A549 (cell line): ENCODE measurements around the gene NOC4L. TPM values are rescaled to one million over a fixed set of nuclear protein-coding genes. Genes with fewer than 3 reads are reported as not detected.

Source experiments
- ATAC-seq, 2 experiments: fragments of 200-7000 bp in 1 of 2; fragments of >200 bp in 1 of 2; cut with Nextera tagmentation in 1 of 2; cut with Tn5 transposase in 1 of 2; 3 replicates each; pipeline versions ENCODE4 v1.8.0 to v1.9.1; 2018 to 2020; ENCODE audit warnings: mild to moderate bottlenecking in 1 of 2, moderate library complexity in 1 of 2
- CTCF ChIA-PET: fragments of 300-600 bp; sonication (Branson Sonifier 250); formaldehyde crosslinking; extraction: SDS; loops from one replicate; lab custom pipeline; 2021; ENCODE audit warnings: antibody characterized with exemption, inconsistent platforms; lab: Yijun Ruan, JAX
- POLR2A ChIA-PET: fragments of 350-600 bp; formaldehyde crosslinking; extraction: SDS; loops from one replicate; lab custom pipeline; 2021; ENCODE audit warnings: antibody characterized with exemption, inconsistent platforms; lab: Yijun Ruan, JAX
- DNase-seq, 2 experiments: peaks; one replicate each; pipeline versions ENCODE4 v3.0.0 to v3.0.0-alpha.2; 2011 to 2016; ENCODE audit warnings: low read depth in 1 of 2, low spot score in 1 of 2
- FAIRE-seq: peaks from 2 replicates; lab custom pipeline; 2011; peaks lifted over from hg19 to GRCh38; lab: Jason Lieb, UNC
- H3K27ac ChIP-seq, 2 experiments: fragments of >200 bp; sonication (Bioruptor Twin); formaldehyde crosslinking; 3 replicates each; pipeline ENCODE4 v1.5.1; 2016 to 2017
- H3K4me1 ChIP-seq: fragments of >200 bp; sonication (Bioruptor Twin); formaldehyde crosslinking; 3 replicates; pipeline ENCODE4 v1.6.1; 2016
- H3K4me2 ChIP-seq: fragments of >200 bp; sonication (Bioruptor Twin); formaldehyde crosslinking; 3 replicates; pipeline ENCODE4 v1.6.1; 2016
- H3K4me3 ChIP-seq: fragments of >200 bp; sonication (Bioruptor Twin); formaldehyde crosslinking; 3 replicates; pipeline ENCODE4 v1.5.1; 2016
- H3K9me3 ChIP-seq: fragments of >200 bp; sonication (Bioruptor Twin); formaldehyde crosslinking; 3 replicates; pipeline ENCODE4 v1.6.1; 2016
- CBX8 ChIP-seq: fragments of 200-600 bp; sonication (generic); IDR thresholded peaks from 2 replicates; pipeline ENCODE4 v1.6.1; 2016
- CHD2 ChIP-seq: fragments of 150-350 bp; IDR thresholded peaks from 2 replicates; pipeline ENCODE4 v1.6.1; 2014; ENCODE audit warnings: low read length; ENCODE audit not compliant: partially characterized antibody
- ESRRA ChIP-seq: fragments of 150-350 bp; IDR thresholded peaks from 2 replicates; pipeline ENCODE4 v1.6.1; 2014; ENCODE audit warnings: mild to moderate bottlenecking, low read length, borderline replicate concordance
- FOSL2 ChIP-seq, 2 experiments: fragments of 450-650 bp in 1 of 2; fragments of >200 bp in 1 of 2; sonication (Bioruptor Twin) in 1 of 2; formaldehyde crosslinking; IDR thresholded peaks; 2 replicates each; pipeline versions ENCODE4 v1.5.0 to v1.6.1; 2016 to 2020; ENCODE audit warnings: mild to moderate bottlenecking in 1 of 2, moderate library complexity in 1 of 2
- FOXS1 ChIP-seq: fragments of 250-450 bp; sonication (Bioruptor Pico); IDR thresholded peaks from 2 replicates; pipeline ENCODE4 v1.5.0; 2020; ENCODE audit warnings: mild to moderate bottlenecking, moderate library complexity
- MAZ ChIP-seq: fragments of 150-350 bp; IDR thresholded peaks from 2 replicates; pipeline ENCODE4 v1.6.1; 2014; ENCODE audit warnings: antibody characterized with exemption, low read depth, low read length, borderline replicate concordance
- MYC ChIP-seq: IDR thresholded peaks from 2 replicates; pipeline ENCODE4 v1.6.1; 2012; ENCODE audit warnings: mild to moderate bottlenecking, inconsistent platforms, low read length, improper control_type of control experiment, borderline replicate concordance
- NFE2L2 ChIP-seq: fragments of 150-350 bp; conservative IDR thresholded peaks from 2 replicates; pipeline ENCODE4 v1.6.1; 2014; ENCODE audit warnings: low read length
- POLR2AphosphoS2 ChIP-seq: conservative IDR thresholded peaks from 2 replicates; pipeline ENCODE4 v1.6.1; 2012; ENCODE audit warnings: low read length, improper control_type of control experiment, inconsistent platforms
- TFCP2L1 ChIP-seq: fragments of 250-450 bp; sonication (Bioruptor Pico); IDR thresholded peaks from 2 replicates; pipeline ENCODE4 v1.5.0; 2021; ENCODE audit warnings: mild to moderate bottlenecking
- TP53 ChIP-seq: fragments of 250-450 bp; sonication (Bioruptor Pico); IDR thresholded peaks from 2 replicates; pipeline ENCODE4 v1.5.0; 2021; ENCODE audit warnings: mild to moderate bottlenecking, moderate library complexity
- ZFP36 ChIP-seq: fragments of 450-650 bp; IDR thresholded peaks from 2 replicates; pipeline ENCODE4 v1.6.1; 2014; ENCODE audit warnings: borderline replicate concordance; ENCODE audit not compliant: partially characterized antibody
- ZSCAN20 ChIP-seq: fragments of 250-450 bp; sonication (Bioruptor Pico); IDR thresholded peaks from 2 replicates; pipeline ENCODE4 v1.8.0; 2022; ENCODE audit warnings: mild to moderate bottlenecking, moderate library complexity
- WGBS: methylation state at CpG from one replicate; pipeline ENCODE4 v1.1.6; 2017; ENCODE audit errors: missing lambda C conversion rate; 5-methylcytosine and 5-hydroxymethylcytosine counted together
- polyA plus RNA-seq, 4 experiments: library from polyadenylated mRNA; depleted of rRNA in 3 of 4; stranded (reverse); fragments of >200 nt; fragmentation: RNase III in 1 of 4; extraction: RNeasy Plus Mini Kit Qiagen cat#74134 plus additional on column Dnase treatment in 1 of 4; gene quantifications; 2 replicates in 3 of 4; 3 replicates in 1 of 4; pipeline ENCODE4 v1.2.3, GENCODE V29; 2011 to 2017
- TF ChIP-seq, protein P1 (sequence below): fragments of >200 bp; sonication (Bioruptor Twin); formaldehyde crosslinking; IDR thresholded peaks from 3 replicates; pipeline ENCODE4 v1.5.1; 2016
- TF ChIP-seq, protein P2 (sequence below): IDR thresholded peaks from 2 replicates; pipeline ENCODE4 v1.6.1; 2012; ENCODE audit warnings: low read depth, borderline replicate concordance
- TF ChIP-seq, protein P3 (sequence below): fragments of 200-600 bp; sonication (generic); IDR thresholded peaks from 2 replicates; pipeline ENCODE4 v1.6.1; 2016; ENCODE audit warnings: antibody characterized with exemption, mild to moderate bottlenecking, moderate library complexity
- TF ChIP-seq, protein P4 (sequence below): fragments of 250-450 bp; sonication (Bioruptor Pico); IDR thresholded peaks from 2 replicates; pipeline ENCODE4 v1.5.0; 2020; ENCODE audit warnings: low read depth, mild to moderate bottlenecking, moderate library complexity
- TF ChIP-seq, protein P5 (sequence below): fragments of 450-650 bp; IDR thresholded peaks from 2 replicates; pipeline ENCODE4 v1.6.1; 2014; ENCODE audit warnings: antibody characterized with exemption

The NOC4L gene
- polyA plus RNA-seq, 2 of the 4 experiments (the other 2 are of a cell fraction): 12.1 to 34.1 TPM

DNA sequence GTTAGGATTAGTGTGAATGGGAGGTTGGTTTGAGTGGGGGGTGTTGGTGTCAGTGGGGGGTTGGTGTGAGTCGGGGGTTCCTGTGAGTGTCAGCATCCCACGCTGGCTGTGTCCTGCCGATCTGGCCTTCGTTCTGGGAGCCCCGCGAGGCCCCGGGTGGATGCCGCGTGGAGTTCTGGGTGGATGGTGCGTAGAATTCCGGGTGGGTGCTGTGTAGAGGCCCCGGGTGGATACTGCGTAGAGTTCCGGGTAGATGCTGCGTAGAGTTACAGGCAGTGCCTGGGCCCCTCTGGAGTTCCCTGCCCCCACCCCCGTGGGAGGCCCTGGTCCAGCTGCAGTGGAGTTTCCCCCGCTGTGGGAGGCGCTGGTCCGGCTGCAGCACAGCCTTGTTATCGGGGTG is 8.7 kb downstream of the NOC4L start:
- peak in 1 of 2 experiments; percentile 2; a peak in 2 of 6 replicates for ATAC-seq
- Histone ChIP-seq H3K4me1 (no peaks in the 10 kb centered on the region), H3K4me3 (no peak overlapping the region), H3K4me2 (no peak overlapping the region), H3K27ac (no peak overlapping the region)
- DNase-seq: no peak
- CTCF ChIA-PET: interaction anchor here (0.5 to 4.2 kb wide), 24 partner anchors 10 to 462 kb away, joined by 3 to 64 read pairs (median 6); no protein-coding TSS in a partner anchor
- TF ChIP-seq FOSL2 (IDR thresholded peaks at IDR 0.05): no peak
- TF ChIP-seq FOSL2 (CRISPR knock-in tag; IDR thresholded peaks at IDR 0.05): no peak
- no peak for TF ChIP-seq CHD2
- TF ChIP-seq, protein P1, sequence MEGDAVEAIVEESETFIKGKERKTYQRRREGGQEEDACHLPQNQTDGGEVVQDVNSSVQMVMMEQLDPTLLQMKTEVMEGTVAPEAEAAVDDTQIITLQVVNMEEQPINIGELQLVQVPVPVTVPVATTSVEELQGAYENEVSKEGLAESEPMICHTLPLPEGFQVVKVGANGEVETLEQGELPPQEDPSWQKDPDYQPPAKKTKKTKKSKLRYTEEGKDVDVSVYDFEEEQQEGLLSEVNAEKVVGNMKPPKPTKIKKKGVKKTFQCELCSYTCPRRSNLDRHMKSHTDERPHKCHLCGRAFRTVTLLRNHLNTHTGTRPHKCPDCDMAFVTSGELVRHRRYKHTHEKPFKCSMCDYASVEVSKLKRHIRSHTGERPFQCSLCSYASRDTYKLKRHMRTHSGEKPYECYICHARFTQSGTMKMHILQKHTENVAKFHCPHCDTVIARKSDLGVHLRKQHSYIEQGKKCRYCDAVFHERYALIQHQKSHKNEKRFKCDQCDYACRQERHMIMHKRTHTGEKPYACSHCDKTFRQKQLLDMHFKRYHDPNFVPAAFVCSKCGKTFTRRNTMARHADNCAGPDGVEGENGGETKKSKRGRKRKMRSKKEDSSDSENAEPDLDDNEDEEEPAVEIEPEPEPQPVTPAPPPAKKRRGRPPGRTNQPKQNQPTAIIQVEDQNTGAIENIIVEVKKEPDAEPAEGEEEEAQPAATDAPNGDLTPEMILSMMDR: no peak
- no peak for TF ChIP-seq MYC
- no peak for TF ChIP-seq CBX8
- TF ChIP-seq NFE2L2: no peak
- TF ChIP-seq ESRRA: no peak
- TF ChIP-seq, protein P2, sequence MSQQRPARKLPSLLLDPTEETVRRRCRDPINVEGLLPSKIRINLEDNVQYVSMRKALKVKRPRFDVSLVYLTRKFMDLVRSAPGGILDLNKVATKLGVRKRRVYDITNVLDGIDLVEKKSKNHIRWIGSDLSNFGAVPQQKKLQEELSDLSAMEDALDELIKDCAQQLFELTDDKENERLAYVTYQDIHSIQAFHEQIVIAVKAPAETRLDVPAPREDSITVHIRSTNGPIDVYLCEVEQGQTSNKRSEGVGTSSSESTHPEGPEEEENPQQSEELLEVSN: no peak
- no peak for TF ChIP-seq POLR2AphosphoS2
- no peak for TF ChIP-seq TFCP2L1 (CRISPR knock-in tag)
- TF ChIP-seq ZSCAN20 (CRISPR knock-in tag): no peak
- TF ChIP-seq FOXS1: no peak
- TF ChIP-seq, protein P3, sequence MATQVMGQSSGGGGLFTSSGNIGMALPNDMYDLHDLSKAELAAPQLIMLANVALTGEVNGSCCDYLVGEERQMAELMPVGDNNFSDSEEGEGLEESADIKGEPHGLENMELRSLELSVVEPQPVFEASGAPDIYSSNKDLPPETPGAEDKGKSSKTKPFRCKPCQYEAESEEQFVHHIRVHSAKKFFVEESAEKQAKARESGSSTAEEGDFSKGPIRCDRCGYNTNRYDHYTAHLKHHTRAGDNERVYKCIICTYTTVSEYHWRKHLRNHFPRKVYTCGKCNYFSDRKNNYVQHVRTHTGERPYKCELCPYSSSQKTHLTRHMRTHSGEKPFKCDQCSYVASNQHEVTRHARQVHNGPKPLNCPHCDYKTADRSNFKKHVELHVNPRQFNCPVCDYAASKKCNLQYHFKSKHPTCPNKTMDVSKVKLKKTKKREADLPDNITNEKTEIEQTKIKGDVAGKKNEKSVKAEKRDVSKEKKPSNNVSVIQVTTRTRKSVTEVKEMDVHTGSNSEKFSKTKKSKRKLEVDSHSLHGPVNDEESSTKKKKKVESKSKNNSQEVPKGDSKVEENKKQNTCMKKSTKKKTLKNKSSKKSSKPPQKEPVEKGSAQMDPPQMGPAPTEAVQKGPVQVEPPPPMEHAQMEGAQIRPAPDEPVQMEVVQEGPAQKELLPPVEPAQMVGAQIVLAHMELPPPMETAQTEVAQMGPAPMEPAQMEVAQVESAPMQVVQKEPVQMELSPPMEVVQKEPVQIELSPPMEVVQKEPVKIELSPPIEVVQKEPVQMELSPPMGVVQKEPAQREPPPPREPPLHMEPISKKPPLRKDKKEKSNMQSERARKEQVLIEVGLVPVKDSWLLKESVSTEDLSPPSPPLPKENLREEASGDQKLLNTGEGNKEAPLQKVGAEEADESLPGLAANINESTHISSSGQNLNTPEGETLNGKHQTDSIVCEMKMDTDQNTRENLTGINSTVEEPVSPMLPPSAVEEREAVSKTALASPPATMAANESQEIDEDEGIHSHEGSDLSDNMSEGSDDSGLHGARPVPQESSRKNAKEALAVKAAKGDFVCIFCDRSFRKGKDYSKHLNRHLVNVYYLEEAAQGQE: no peak
- TF ChIP-seq, protein P4, sequence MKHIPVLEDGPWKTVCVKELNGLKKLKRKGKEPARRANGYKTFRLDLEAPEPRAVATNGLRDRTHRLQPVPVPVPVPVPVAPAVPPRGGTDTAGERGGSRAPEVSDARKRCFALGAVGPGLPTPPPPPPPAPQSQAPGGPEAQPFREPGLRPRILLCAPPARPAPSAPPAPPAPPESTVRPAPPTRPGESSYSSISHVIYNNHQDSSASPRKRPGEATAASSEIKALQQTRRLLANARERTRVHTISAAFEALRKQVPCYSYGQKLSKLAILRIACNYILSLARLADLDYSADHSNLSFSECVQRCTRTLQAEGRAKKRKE (CRISPR knock-in tag): no peak
- TF ChIP-seq TP53: no peak
- TF ChIP-seq ZFP36: no peak
- TF ChIP-seq MAZ: no peak
- TF ChIP-seq, protein P5, sequence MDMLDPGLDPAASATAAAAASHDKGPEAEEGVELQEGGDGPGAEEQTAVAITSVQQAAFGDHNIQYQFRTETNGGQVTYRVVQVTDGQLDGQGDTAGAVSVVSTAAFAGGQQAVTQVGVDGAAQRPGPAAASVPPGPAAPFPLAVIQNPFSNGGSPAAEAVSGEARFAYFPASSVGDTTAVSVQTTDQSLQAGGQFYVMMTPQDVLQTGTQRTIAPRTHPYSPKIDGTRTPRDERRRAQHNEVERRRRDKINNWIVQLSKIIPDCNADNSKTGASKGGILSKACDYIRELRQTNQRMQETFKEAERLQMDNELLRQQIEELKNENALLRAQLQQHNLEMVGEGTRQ: no peak
- TF ChIP-seq, all 56 proteins: peak for 0
- H3K9me3 ChIP-seq: no peaks in the 10 kb centered on the region
- POLR2A ChIA-PET: interaction anchor here (0.9 kb wide), 1 partner anchor 261 kb away, joined by 3 read pairs; no protein-coding TSS in a partner anchor
- no peak for FAIRE-seq
- 88% methylated on average over 20 of the region's 20 CpGs for WGBS
